ENCODE data around the gene CFAP119. TPM values are rescaled to one million over a fixed set of nuclear protein-coding genes. Genes with fewer than 3 reads are reported as not detected.

Gene CFAP119
- total RNA-seq, 2 experiments from 2014 or later, result 2.0 to 2.3 TPM

DNA sequence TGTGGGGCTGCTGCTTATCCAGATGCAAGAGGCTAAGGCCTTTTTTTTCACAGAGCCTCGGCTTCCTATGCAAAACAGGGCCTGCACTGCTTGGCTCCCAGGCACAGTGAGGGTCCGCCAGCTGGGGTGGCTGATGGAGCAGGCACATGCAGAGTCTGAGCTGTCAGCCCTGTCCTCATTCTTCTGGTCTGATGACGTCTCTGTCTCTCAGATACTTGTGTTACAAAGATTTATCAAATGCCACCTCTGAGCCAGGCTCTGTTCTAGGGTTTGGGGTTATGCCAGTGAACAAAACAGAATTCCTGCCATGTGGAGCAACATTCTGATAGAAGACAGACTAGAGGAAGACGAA lies 5.0 kb upstream of the CFAP119 start:
- Mint-ChIP-seq H3K27me3 (ENCODE audit: low read depth) (no peaks in the 10 kb centered on the region), H3K4me1 (ENCODE audit: low read depth) (peaks cover 16% of the 10 kb centered on the region), H3K36me3 (ENCODE audit: low read depth) (peaks cover 24% of the 10 kb centered on the region), H3K4me3 (no peak overlapping the region), H3K27ac (no peak overlapping the region), H3K9me3 (no peaks in the 10 kb centered on the region)
- CTCF ChIA-PET, result no interaction called here
- DNase-seq, result no peak
- intact Hi-C loops (cut with micrococcal nuclease), result no loop called here

DNA sequence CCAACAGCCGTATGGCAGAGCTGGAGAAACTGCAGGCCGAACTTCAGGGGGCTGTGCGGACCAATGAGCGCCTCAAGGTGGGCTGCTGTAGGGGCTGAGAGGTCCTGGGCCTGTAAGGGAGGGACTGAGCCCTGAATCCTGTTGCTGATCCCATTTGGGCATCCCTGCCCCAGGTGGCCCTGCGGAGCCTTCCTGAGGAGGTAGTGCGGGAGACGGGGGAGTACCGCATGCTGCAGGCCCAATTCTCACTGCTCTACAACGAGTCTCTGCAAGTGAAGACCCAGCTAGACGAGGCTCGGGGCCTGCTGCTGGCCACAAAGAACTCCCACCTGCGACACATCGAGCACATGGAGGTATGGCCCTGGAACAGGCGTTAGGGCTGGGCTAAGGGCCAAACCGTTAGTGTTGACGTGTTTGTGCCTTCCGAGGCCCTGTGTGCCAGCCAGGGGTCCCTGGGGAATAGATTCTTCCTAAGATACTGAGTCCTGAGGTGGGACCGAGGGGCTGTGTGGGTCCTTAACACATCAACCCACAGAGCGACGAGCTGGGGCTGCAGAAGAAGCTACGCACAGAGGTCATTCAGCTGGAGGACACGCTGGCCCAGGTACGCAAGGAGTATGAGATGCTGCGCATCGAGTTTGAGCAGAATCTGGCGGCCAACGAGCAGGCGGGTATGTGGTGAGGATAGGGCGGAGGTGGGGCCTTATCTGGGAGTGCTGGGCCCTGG lies 4.5 kb upstream of the CFAP119 start:
- peaks cover 23% of the 10 kb centered on the region for H3K36me3 Mint-ChIP-seq (ENCODE audit: low read depth)
- CTCF ChIA-PET, result interaction anchor here (0.8 kb wide), 1 partner anchor 48 kb away, joined by 3 read pairs; no protein-coding TSS in a partner anchor

DNA sequence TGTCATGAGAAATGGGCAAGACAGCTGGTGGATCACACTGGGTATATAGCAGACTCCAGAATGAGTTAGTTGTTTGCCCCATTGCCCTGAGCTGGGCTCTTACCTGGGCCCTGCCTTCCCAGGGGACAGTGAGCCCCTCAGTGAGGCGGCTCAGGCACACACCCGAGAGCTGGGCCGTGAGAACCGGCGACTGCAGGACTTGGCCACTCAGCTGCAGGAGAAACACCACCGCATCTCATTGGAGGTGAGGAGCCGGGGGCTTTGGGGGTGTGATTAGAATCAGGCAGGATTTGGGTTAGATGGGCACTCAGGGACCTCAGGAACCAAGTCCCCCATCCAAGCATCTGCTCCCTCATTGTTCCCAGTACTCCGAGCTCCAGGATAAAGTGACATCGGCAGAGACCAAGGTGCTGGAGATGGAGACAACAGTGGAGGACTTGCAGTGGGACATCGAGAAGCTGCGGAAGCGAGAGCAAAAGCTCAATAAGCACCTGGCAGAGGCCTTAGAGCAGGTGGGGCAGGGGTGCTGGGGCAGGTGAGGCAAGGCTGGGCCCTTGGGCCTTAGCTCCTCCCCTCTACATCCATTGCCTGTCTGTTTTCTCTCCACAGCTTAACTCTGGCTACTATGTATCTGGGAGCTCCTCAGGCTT lies 3.1 kb upstream of the CFAP119 start:
- H3K4me3 Mint-ChIP-seq, result no peak overlapping the region
- H3K9me3 Mint-ChIP-seq, result no peaks in the 10 kb centered on the region
- CTCF ChIA-PET, result interaction anchor here (1.1 to 1.3 kb wide), 2 partner anchors 13 to 177 kb away, joined by 3 to 4 read pairs; no protein-coding TSS in a partner anchor
- DNase-seq, result no peak
- H3K4me1 Mint-ChIP-seq (ENCODE audit: low read depth), result peaks cover 25% of the 10 kb centered on the region
- H3K27ac Mint-ChIP-seq, result no peak overlapping the region
- peaks cover 20% of the 10 kb centered on the region for H3K36me3 Mint-ChIP-seq (ENCODE audit: low read depth)
- no peaks in the 10 kb centered on the region for H3K27me3 Mint-ChIP-seq (ENCODE audit: low read depth)
- intact Hi-C loops (cut with micrococcal nuclease), result no loop called here

More for the DNA sequence above, 4.5 kb upstream of the CFAP119 start:
- intact Hi-C loops (cut with micrococcal nuclease), result no loop called here
- H3K9me3 Mint-ChIP-seq, result no peaks in the 10 kb centered on the region
- H3K27ac Mint-ChIP-seq, result no peak overlapping the region
- peaks cover 16% of the 10 kb centered on the region for H3K4me1 Mint-ChIP-seq (ENCODE audit: low read depth)
- DNase-seq, result no peak
- no peaks in the 10 kb centered on the region for H3K27me3 Mint-ChIP-seq (ENCODE audit: low read depth)
- H3K4me3 Mint-ChIP-seq, result no peak overlapping the region

DNA sequence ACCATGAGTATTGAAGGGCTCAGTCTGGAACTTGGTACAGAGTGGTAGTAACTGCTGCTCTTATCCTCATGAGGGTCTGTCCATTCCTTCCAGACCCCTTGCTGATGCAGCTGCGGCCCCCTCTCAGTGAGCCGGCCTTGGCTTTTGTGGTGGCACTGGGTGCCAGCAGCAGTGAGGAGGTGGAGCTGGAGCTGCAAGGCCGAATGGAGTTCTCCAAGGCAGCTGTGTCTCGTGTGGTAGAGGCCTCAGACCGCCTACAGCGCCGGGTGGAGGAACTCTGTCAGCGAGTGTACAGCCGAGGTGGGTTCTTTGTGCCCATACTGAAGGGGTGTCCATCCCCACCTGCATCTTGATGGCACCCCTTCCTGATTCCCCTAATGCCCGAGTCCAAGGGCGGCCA lies 2.2 kb upstream of the CFAP119 start:
- peak overlapping the region; percentile 23 for H3K4me3 Mint-ChIP-seq
- no peak overlapping the region for H3K27ac Mint-ChIP-seq
- peaks cover 15% of the 10 kb centered on the region for H3K36me3 Mint-ChIP-seq (ENCODE audit: low read depth)
- CTCF ChIA-PET, result interaction anchor here (1.3 kb wide), 1 partner anchor 178 kb away, joined by 4 read pairs; no protein-coding TSS in a partner anchor
- intact Hi-C loops (cut with micrococcal nuclease), result no loop called here
- peaks cover 25% of the 10 kb centered on the region for H3K4me1 Mint-ChIP-seq (ENCODE audit: low read depth)
- H3K27me3 Mint-ChIP-seq (ENCODE audit: low read depth), result no peaks in the 10 kb centered on the region
- no peak for DNase-seq
- H3K9me3 Mint-ChIP-seq, result no peaks in the 10 kb centered on the region

DNA sequence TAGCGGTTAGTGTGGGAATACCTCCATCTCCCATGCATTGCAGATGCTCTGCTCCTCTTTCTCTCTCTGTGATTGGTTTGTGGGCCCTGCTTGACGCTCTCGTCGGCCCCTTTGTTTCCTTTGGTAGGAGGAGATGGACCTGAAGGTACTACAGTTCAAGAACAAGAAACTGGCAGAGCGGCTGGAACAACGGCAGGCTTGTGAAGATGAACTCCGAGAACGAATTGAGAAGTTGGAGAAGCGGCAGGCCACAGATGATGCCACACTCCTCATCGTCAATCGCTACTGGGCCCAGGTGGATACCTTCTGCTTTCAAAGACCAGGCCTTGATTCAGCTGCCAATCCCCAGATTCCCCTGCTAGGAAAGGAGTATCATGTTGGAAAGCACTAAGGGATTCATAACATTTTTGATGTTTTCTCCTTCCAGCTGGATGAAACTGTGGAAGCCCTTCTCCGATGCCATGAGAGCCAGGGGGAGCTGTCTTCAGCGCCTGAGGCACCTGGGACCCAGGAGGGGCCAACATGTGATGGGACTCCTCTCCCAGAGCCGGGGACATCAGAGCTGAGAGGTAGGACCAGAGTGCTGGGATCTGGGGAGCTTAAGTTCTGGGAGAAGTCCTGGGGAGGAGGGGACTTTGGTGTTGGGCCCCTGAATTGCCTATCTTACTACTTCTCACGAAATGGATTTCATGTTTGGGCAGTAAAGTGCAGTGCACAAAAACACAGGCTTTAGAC lies 1.3 kb upstream of the CFAP119 start:
- CTCF ChIA-PET, result interaction anchor here (1.0 kb wide), 1 partner anchor 28 kb away, joined by 3 read pairs; no protein-coding TSS in a partner anchor
- Mint-ChIP-seq H3K4me3 (peak overlapping the region; percentile 94), H3K27me3 (ENCODE audit: low read depth) (no peaks in the 10 kb centered on the region), H3K4me1 (ENCODE audit: low read depth) (peaks cover 25% of the 10 kb centered on the region), H3K27ac (peak overlapping the region; percentile 87), H3K36me3 (ENCODE audit: low read depth) (peaks cover 10% of the 10 kb centered on the region), H3K9me3 (no peaks in the 10 kb centered on the region)
- intact Hi-C loops (cut with micrococcal nuclease), result loop anchor here (1.0 kb wide), 8 partner anchors 12 to 159 kb away; partner anchors contain the start of genes BCL7C, FBRS and PHKG2
- DNase-seq, result no peak

DNA sequence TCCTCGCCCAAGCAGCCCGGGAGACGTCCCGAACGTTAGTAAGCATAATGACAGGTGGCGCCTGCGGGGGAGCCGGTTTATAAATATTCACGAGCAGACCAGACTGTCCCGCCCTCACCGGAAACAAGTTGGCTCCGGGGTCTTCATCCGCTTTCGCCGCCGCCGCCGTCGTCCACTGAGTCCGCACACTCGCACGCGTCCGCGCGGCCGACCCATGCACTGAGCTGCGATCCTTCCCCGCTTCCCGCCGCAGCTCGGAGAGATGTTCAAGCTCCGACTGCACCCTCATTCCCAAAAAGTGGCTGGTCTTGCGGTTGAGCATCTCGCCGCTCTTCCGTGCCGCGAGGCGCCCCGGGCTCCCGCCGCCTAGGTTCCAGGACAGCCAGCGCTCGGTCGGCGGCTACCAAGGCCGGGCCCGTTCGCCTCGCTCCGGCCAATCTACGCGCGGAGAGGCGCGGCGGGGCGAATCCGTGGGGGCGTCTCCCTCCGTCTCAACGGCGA lies 385 bp downstream of the CFAP119 start:
- Mint-ChIP-seq H3K27ac (no peak overlapping the region), H3K9me3 (no peaks in the 10 kb centered on the region), H3K4me1 (ENCODE audit: low read depth) (peaks cover 25% of the 10 kb centered on the region), H3K27me3 (ENCODE audit: low read depth) (no peaks in the 10 kb centered on the region), H3K4me3 (peak overlapping the region; percentile 94), H3K36me3 (ENCODE audit: low read depth) (peaks cover 7% of the 10 kb centered on the region)
- DNase-seq, result peak; percentile 43
- CTCF ChIA-PET, result no interaction called here
- intact Hi-C loops (cut with micrococcal nuclease), result no loop called here

DNA sequence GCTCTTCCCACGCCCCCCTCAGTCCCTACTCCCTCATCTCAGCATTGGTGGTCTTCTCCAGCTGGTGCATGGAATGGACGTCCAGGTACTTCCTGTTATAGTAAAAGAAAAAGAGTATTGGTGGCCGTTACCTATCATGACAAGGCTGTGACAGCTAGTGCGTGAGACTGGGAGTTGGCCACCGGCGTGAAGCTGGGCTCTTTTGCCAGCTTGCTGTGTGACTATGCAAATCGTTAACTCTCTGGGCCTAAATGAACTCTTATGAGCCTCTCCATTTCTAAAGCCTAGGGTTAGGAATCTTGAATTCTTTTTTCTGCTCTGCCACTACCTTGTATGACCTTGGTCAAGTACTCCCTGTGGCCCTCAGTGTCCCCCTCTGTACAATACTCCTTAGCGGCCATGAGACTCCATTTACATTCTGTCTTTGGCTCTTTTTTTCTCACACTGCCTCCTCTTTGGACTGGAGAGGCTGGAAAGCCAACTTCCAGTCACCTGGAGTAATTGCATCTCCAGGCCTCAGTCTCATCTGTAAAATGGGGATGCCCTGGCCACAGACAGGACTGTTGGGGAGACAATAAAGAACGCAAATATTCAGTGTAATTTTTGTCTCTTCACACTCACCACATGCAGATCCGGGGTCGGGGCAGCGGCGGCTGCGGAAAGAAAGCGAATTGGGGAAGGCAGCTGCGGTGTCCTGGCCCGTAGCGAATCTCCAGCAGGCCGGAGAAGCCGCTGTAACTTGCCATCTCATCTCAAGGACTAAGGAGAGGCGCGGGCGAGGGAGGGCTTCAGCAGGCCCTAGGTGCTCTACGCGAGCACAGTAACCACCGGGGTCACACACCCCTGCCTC lies 1.1 kb downstream of the CFAP119 start:
- Mint-ChIP-seq H3K36me3 (ENCODE audit: low read depth) (peaks cover 9% of the 10 kb centered on the region), H3K4me3 (peak overlapping the region; percentile 94), H3K27me3 (ENCODE audit: low read depth) (no peaks in the 10 kb centered on the region), H3K27ac (no peak overlapping the region), H3K9me3 (no peaks in the 10 kb centered on the region), H3K4me1 (ENCODE audit: low read depth) (peaks cover 25% of the 10 kb centered on the region)
- intact Hi-C loops (cut with micrococcal nuclease), result no loop called here
- CTCF ChIA-PET, result interaction anchor here (0.8 to 1.8 kb wide), 3 partner anchors 10 to 84 kb away, joined by 3 to 5 read pairs (median 4); no protein-coding TSS in a partner anchor
- DNase-seq, result no peak

DNA sequence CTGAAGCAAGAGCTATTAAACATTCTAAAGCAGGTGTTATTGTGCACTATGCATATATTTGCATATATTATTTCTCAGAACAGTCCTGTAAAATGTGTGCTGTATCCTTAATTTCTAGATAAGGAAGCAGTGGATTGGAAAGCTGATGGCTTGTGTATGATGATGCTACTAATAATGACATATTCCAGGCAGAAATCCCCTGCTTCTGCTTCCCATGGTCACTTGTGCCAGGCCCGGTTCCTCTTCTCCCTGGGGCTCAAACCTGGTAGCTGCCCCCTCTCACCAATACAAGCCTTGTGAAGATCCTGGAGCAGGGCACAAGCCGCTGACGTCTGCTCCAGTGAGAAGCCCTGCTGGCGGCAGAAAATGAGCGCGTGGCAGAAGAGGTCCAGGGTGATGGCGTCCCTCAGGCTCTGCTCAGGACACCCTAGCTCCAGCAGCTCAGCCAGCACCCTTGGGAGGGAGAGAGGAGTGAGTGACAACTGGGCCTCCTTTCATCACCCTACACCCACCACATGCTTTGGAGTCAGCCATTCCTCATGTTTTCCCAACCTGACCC lies 1.8 kb downstream of the CFAP119 start:
- DNase-seq, result no peak
- peaks cover 8% of the 10 kb centered on the region for H3K36me3 Mint-ChIP-seq (ENCODE audit: low read depth)
- peaks cover 25% of the 10 kb centered on the region for H3K4me1 Mint-ChIP-seq (ENCODE audit: low read depth)
- peak overlapping the region; percentile 94 for H3K4me3 Mint-ChIP-seq
- H3K27ac Mint-ChIP-seq, result no peak overlapping the region
- no peaks in the 10 kb centered on the region for H3K9me3 Mint-ChIP-seq
- intact Hi-C loops (cut with micrococcal nuclease), result no loop called here
- no peaks in the 10 kb centered on the region for H3K27me3 Mint-ChIP-seq (ENCODE audit: low read depth)
- CTCF ChIA-PET, result interaction anchor here (0.8 to 1.8 kb wide), 3 partner anchors 10 to 84 kb away, joined by 3 to 5 read pairs (median 4); no protein-coding TSS in a partner anchor

DNA sequence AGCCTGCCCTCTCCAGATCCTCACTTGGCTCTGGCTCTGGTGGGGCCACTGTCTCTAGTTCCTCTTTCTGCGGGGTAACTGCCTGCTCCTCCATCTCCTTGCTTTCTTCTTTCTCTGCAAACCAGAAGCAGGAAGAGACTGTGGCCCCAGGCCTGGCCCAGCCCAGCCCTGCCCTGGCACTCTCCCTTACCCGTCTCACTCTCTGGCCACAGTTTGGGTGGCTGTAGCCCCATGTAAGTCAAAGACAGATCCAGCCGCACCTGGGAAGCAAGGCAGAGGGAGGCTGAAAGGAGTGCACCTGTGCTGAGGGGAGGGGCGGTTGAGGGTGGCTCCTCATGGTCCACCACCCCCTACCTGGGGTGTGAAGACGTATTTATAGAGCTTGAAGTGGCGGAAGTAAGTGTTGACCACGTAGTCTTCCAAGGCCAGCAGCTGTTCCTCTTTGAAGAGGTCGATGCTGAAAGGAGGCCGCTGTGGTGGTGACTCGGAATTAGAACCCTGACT lies 2.8 kb downstream of the CFAP119 start:
- H3K4me3 Mint-ChIP-seq, result no peak overlapping the region
- H3K27me3 Mint-ChIP-seq (ENCODE audit: low read depth), result no peaks in the 10 kb centered on the region
- DNase-seq, result no peak
- H3K4me1 Mint-ChIP-seq (ENCODE audit: low read depth), result peaks cover 23% of the 10 kb centered on the region
- peaks cover 6% of the 10 kb centered on the region for H3K36me3 Mint-ChIP-seq (ENCODE audit: low read depth)
- no peaks in the 10 kb centered on the region for H3K9me3 Mint-ChIP-seq
- H3K27ac Mint-ChIP-seq, result no peak overlapping the region
- intact Hi-C loops (cut with micrococcal nuclease), result no loop called here
- CTCF ChIA-PET, result interaction anchor here (0.5 to 1.8 kb wide), 2 partner anchors 11 to 48 kb away, joined by 4 to 5 read pairs; no protein-coding TSS in a partner anchor

DNA sequence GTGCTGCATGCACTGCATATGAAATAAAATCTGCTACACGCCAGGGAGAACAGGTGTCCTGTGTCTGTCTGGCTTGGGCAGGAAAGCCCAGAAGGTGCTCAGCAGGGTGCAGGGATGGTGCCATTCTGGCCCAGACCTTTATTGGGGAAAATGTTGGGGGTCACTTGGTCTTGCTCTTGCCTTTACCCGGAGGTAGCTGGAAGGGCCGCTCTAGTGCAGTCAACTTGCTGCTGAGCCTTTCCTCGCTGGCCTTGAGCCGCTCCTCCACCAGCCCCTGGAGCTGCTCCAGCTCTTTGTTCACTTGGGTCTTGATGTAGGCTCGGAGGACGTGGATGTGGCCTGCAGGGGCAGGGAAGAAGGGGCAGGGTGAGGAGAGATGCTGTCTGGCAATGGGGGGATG lies 4.5 kb downstream of the CFAP119 start:
- Mint-ChIP-seq H3K4me3 (no peak overlapping the region), H3K27me3 (ENCODE audit: low read depth) (no peaks in the 10 kb centered on the region), H3K9me3 (no peaks in the 10 kb centered on the region), H3K4me1 (ENCODE audit: low read depth) (peaks cover 11% of the 10 kb centered on the region), H3K36me3 (ENCODE audit: low read depth) (peaks cover 6% of the 10 kb centered on the region), H3K27ac (no peak overlapping the region)
- intact Hi-C loops (cut with micrococcal nuclease), result no loop called here
- CTCF ChIA-PET, result no interaction called here
- DNase-seq, result no peak

DNA sequence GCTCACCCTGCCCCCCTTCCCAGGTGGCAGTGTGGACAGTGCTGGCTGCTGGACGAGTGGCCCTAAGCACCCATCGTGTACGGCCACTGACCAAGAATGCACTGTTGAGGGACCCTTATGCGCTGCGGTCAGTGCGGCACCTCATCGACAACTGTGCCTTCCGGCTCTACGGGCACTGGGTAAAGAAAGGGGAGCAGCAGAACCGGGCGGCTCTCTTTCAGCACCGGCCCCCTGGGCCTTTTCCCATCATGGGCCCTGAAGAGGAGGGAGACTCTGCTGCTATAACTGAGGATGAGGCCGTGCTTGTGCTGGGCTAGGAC lies 5.1 kb downstream of the CFAP119 start:
- peaks cover 9% of the 10 kb centered on the region for H3K4me1 Mint-ChIP-seq (ENCODE audit: low read depth)
- no peak for DNase-seq
- intact Hi-C loops (cut with micrococcal nuclease), result no loop called here
- no peak overlapping the region for H3K27ac Mint-ChIP-seq
- H3K4me3 Mint-ChIP-seq, result no peak overlapping the region
- H3K36me3 Mint-ChIP-seq (ENCODE audit: low read depth), result peaks cover 6% of the 10 kb centered on the region
- CTCF ChIA-PET, result no interaction called here
- no peaks in the 10 kb centered on the region for H3K27me3 Mint-ChIP-seq (ENCODE audit: low read depth)
- H3K9me3 Mint-ChIP-seq, result no peaks in the 10 kb centered on the region

All from activated naive CD4-positive, alpha-beta T cell treated with anti-CD3 and anti-CD28 coated beads for 36 hours (primary cell).